Measurements from ENCODE around the gene COL28A1.

The COL28A1 gene

GRCh38 chr7:7331523-7331922 lies 204.2 kb downstream of the COL28A1 start:
- no peak for DNase-seq (ENCODE audit: low read depth)

- no peak for DNase-seq (ENCODE audit: low read depth)
These were observed 204.7 kb downstream of the COL28A1 start for GRCh38 chr7:7330997-7331396.

GRCh38 chr7:7329326-7329725 lies 206.3 kb downstream of the COL28A1 start:
- no peak for DNase-seq (ENCODE audit: low read depth)

DNA sequence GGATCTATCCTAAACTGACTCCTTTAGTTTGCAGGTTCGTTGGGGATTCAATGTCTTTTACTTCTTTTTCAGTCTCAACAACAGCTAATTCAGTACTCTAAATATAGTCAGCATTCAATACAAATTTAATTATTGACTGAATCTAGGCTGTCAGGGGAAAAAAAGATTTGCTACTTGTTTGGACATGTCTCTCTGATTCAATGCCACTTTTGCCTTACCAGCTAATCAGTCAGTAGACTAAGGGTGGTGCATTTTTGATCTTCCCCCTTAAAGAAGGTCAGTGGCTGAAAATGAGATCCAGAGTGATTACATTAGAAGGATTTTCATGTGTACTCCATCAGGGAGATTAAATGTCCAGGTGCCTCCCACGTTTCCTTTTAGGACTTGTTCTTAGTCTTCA lies 208.2 kb downstream of the COL28A1 start:
- no peak for DNase-seq (ENCODE audit: low read depth)

GRCh38 chr7:7324698-7325097 lies 211.0 kb downstream of the COL28A1 start:
- no peak for DNase-seq (ENCODE audit: low read depth)

DNA sequence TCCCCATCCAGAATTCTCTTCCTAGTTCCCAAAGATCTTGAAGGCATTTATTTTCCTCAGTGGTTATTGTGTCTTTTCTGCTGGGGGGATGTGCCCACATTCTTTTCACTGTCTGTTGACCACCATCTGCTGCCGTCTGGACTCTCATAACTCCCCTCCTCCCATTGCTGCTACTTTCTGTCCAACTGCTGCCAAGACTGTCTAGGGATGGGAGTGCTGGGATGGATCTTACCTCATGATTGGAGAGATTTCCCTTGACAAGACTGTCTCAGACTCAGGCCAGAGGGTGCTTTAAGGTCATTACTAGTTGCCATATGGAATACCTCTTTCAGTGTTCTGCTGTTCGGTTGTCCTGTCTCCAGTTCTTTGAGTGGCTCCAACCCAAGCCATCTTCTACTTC lies 211.8 kb downstream of the COL28A1 start:
- no peak for DNase-seq (ENCODE audit: low read depth)

- no peak for DNase-seq (ENCODE audit: low read depth)
These were observed 212.3 kb downstream of the COL28A1 start for GRCh38 chr7:7323352-7323751.

DNA sequence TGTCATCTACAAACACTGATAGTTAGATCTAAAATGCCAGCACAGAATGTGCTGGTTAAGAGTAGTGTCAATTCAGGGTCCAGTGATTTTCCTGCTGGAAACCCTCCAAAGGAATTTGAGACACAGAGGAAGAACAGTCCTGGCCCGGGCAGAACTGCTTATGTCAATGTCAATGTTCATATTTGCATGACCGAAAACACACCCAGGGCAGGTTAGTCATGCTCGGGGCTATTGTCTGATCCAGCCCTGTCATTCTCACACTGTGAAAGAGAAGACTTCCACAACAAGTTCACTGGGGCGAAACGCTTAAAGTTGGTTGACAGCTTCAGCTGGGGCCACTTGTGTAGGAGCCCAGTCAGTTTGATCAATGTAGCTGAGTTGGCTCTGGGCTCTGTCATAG lies 214.0 kb downstream of the COL28A1 start:
- no peak for DNase-seq (ENCODE audit: low read depth)

- no peak for DNase-seq (ENCODE audit: low read depth)
These were observed 217.1 kb downstream of the COL28A1 start for GRCh38 chr7:7318601-7319000.

GRCh38 chr7:7317850-7318249 lies 217.8 kb downstream of the COL28A1 start:
- DNase-seq (ENCODE audit: low read depth): no peak

- no peak for DNase-seq (ENCODE audit: low read depth)
These were observed 219.8 kb downstream of the COL28A1 start for GRCh38 chr7:7315851-7316250.

DNA sequence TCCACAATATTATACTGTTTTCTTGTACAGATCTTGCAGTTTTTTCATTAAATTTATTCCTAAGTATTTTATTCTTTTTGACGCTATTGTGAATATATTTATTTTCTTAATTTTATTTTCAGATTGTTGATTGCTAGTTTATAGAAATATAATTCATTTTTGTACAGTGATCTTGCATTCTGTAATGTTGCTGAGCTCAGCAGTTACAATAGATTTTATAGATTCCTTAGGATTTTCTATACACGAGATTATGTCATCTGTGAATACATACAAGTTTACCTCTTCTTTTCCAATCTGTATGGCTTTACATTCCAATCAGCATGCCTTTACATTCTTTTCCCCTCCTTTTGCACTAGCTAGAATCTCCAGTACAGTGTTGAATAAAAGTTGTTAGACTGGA lies 223.3 kb downstream of the COL28A1 start:
- no peak for DNase-seq (ENCODE audit: low read depth)

DNA sequence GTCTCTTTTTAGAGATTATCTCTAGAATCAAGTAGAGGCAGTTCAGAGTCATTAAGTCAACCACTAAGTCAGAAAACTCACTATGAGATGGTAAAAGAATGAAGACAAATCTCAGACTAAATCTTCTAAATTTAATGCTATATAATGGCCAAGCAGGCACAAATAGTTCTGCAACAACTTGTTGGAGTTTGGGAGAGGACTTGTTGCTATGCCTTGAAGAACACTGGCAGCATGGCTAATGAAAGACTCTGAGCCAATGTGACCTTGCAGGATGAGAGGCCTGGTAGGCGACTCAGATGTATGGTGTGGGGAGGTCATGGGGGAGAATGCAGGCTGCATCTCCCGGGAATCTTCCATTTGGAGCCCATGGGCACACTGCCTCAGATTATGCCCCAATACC lies 224.7 kb downstream of the COL28A1 start:
- DNase-seq (ENCODE audit: low read depth): no peak

GRCh38 chr7:7309203-7309602 lies 226.5 kb downstream of the COL28A1 start:
- no peak for DNase-seq (ENCODE audit: low read depth)
